Ishikawa (cell line): ENCODE data around the gene SLC25A33.

Experiments
- CEBPB ChIP-seq: IDR thresholded peaks from 2 replicates; pipeline ENCODE4 v1.6.1; 2012
- CREB1 ChIP-seq: IDR thresholded peaks from 2 replicates; pipeline ENCODE4 v1.6.1; 2012; ENCODE audit warnings: low read depth
- EGR1 ChIP-seq: IDR thresholded peaks from 2 replicates; pipeline ENCODE4 v1.6.1; 2012
- EP300 ChIP-seq: IDR thresholded peaks from 2 replicates; pipeline ENCODE4 v1.6.1; 2012; ENCODE audit warnings: borderline replicate concordance
- FOXM1 ChIP-seq: IDR thresholded peaks from 2 replicates; pipeline ENCODE4 v1.6.1; 2012; ENCODE audit warnings: low read depth, borderline replicate concordance
- MAX ChIP-seq: IDR thresholded peaks from 2 replicates; pipeline ENCODE4 v1.6.1; 2012
- NFIC ChIP-seq: IDR thresholded peaks from 2 replicates; pipeline ENCODE4 v1.6.1; 2012
- RAD21 ChIP-seq: IDR thresholded peaks from 2 replicates; pipeline ENCODE4 v1.6.1; 2012; ENCODE audit warnings: low read depth
- TAF1 ChIP-seq: IDR thresholded peaks from 2 replicates; pipeline ENCODE4 v1.6.1; 2012; ENCODE audit warnings: low read depth, mild to moderate bottlenecking
- TCF12 ChIP-seq: IDR thresholded peaks from 2 replicates; pipeline ENCODE4 v1.6.1; 2012; ENCODE audit warnings: low read depth
- TEAD4 ChIP-seq: IDR thresholded peaks from 2 replicates; pipeline ENCODE4 v1.6.1; 2012
- USF1 ChIP-seq: IDR thresholded peaks from 2 replicates; pipeline ENCODE4 v1.6.1; 2012
- YY1 ChIP-seq: IDR thresholded peaks from 2 replicates; pipeline ENCODE4 v1.6.1; 2012; ENCODE audit warnings: low read depth
- ZBTB7A ChIP-seq: IDR thresholded peaks from 2 replicates; pipeline ENCODE4 v1.6.1; 2012; ENCODE audit warnings: low read depth
- TF ChIP-seq, protein P1 (sequence below): IDR thresholded peaks from 2 replicates; pipeline ENCODE4 v1.6.1; 2012; ENCODE audit warnings: low read depth, mild to moderate bottlenecking

Gene SLC25A33

DNA sequence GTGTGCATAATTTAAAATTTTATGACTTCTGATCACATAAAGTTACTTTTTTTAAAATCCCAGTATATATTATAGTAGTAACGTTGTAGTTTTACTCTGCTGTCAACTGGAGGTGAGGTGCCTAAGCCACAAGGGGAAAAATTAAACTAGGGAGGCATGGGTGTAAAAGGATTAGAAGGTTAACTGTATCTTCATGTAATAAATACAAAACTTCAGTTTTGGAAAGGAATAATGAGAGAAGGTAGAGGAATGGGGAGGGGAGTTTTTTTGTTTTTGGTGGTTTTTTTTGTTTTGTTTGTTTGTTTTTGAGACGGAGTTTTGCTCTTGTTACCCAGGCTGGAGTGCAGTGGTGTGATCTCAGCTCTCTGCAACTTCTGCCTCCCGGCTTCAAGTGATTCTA lies 5.7 kb downstream of the SLC25A33 start:
- TF ChIP-seq CREB1 (no peak), USF1 (no peak), TAF1 (no peak), TEAD4 (no peak), TCF12 (no peak), EP300 (no peak), FOXM1 (no peak), CEBPB (no peak), EGR1 (no peak), RAD21 (no peak), ZBTB7A (no peak), NFIC (no peak), YY1 (no peak), MAX (no peak)
- TF ChIP-seq, protein P1, sequence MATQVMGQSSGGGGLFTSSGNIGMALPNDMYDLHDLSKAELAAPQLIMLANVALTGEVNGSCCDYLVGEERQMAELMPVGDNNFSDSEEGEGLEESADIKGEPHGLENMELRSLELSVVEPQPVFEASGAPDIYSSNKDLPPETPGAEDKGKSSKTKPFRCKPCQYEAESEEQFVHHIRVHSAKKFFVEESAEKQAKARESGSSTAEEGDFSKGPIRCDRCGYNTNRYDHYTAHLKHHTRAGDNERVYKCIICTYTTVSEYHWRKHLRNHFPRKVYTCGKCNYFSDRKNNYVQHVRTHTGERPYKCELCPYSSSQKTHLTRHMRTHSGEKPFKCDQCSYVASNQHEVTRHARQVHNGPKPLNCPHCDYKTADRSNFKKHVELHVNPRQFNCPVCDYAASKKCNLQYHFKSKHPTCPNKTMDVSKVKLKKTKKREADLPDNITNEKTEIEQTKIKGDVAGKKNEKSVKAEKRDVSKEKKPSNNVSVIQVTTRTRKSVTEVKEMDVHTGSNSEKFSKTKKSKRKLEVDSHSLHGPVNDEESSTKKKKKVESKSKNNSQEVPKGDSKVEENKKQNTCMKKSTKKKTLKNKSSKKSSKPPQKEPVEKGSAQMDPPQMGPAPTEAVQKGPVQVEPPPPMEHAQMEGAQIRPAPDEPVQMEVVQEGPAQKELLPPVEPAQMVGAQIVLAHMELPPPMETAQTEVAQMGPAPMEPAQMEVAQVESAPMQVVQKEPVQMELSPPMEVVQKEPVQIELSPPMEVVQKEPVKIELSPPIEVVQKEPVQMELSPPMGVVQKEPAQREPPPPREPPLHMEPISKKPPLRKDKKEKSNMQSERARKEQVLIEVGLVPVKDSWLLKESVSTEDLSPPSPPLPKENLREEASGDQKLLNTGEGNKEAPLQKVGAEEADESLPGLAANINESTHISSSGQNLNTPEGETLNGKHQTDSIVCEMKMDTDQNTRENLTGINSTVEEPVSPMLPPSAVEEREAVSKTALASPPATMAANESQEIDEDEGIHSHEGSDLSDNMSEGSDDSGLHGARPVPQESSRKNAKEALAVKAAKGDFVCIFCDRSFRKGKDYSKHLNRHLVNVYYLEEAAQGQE: no peak

GRCh38 chr1:9549955-9550546 lies 10.8 kb downstream of the SLC25A33 start:
- TF ChIP-seq EP300 (no peak), EGR1 (no peak), USF1 (no peak), TEAD4 (no peak), TAF1 (no peak), MAX (no peak), FOXM1 (no peak)
- TF ChIP-seq, protein P1: no peak

DNA sequence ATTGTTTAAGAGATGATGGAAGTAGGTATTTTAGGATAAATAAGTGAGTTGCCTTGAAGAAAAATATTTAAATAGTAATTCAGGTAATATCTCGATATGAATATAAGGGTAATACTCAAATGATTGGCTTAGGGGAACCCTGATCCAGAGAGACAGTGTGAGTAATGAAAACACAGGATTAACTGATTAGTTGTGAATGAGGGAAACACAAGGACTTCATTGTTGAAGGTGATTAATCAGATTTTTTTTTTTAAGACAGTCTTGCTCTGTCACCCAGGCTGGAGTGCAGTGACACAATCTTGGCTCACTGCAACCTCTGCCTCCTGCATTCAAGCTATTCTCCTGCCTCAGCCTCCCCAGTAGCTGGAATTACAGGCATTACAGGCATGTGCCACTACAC lies 12.7 kb downstream of the SLC25A33 start:
- TF ChIP-seq USF1 (no peak), ZBTB7A (no peak), TAF1 (no peak), MAX (no peak), TCF12 (no peak), NFIC (no peak), EGR1 (no peak), FOXM1 (no peak), TEAD4 (no peak), CEBPB (no peak), EP300 (no peak), YY1 (no peak), CREB1 (no peak), RAD21 (no peak)
- TF ChIP-seq, protein P1: no peak

- TF ChIP-seq YY1 (no peak), MAX (no peak), EGR1 (no peak), TAF1 (no peak), CREB1 (no peak), RAD21 (no peak)
- TF ChIP-seq, protein P1: no peak
Observed at GRCh38 chr1:9553736-9554144, 14.5 kb downstream of the SLC25A33 start.
